ENCODE measurements around the gene SULT1A2.
"Not testable (repeated sequence)": the region's sequence is repeated elsewhere in the genome, so short reads cannot be mapped to it uniquely, and the experiment has no call there.

SULT1A2 gene

GRCh38 chr16:28596840-28597691 lies at the start of gene SULT1A2:
SULT1A2 (minus strand) TSS chr16:28597050; CDS start chr16:28595930, 1,120 bp downstream.
- DNase-seq = no peak

DNA sequence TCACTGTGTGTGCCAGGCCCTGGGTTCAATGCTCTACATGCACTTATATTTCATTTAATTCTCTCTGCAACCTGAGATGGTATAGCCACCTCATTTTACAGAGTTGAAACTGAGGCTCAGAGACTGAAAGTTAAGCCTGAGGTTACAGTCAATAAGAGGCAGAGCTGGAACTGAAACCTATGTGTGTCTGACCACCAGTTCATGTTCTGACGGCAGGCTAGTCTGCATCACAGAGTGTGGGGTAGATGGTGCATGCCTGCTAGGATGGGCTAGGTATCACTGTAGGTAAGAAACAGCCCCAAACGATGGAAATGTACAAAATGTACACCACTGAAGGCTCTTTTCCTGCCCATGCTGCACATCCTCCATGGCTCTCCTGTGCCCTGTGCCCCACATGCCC lies 43.1 kb upstream of the SULT1A2 start:
- not testable (repeated sequence) for DNase-seq

- not testable (repeated sequence) for DNase-seq
These were observed 41.5 kb upstream of the SULT1A2 start for GRCh38 chr16:28638359-28638758.

GRCh38 chr16:28637765-28638164 lies 40.9 kb upstream of the SULT1A2 start, which contains the start of gene NPIPB8:
NPIPB8 (plus strand) TSS chr16:28638065; CDS start chr16:28638361, 296 bp downstream.
- DNase-seq = not testable (repeated sequence)

DNA sequence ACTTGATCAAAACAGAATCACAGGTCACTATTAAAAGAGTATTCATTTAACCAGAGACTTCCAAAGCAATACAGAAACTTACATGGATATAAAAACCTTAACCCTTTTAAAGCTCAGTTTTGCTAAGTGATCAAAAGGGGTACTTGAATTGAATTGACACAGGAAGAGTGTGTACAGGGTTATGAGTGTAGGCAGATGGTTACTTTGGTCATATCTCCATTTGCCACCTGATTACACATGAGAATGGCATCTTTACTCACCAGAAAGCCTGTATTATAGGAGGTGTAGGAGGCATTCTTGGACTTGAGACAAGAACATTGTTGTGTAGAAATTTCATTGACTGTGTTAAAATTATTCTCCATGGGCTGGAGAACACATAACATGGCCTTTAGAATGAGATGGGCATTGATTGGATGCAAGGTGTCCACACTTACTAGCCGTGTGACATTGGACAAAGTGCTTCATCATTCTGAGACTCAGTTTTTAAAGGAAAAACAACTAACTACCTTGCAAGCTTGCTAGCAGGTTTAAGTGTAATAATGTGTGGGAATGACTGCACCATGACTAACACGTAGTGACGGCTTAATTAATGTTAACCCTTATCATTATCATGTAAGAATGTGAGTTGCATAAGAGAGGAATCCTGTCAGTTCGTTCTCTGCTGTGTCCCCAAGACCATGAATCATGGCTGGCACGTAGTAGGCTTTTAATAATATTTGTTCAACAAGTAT lies 39.4 kb upstream of the SULT1A2 start:
- DNase-seq = not testable (repeated sequence)

DNA sequence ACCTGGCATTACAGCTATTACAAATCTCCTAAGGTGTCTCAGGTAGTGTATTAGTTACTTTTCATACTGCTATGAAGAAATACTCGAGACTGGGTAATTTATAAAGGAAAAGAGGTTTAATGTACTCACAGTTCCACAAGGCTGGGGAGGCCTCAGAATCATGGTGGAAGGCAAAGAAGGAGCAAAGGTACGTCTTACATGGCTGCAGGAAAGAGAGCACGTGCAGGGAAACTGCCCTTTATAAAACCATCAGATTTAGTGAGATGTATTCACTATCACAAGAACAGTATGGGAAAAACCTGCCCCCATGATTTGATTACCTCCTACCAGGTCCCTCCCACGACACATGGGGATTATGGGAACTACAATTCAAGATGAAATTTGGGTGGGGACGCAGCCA lies 34.1 kb upstream of the SULT1A2 start:
- DNase-seq = not testable (repeated sequence)

- peak; percentile 64 to 93 (median 91) for DNase-seq
These were observed 26.4 kb upstream of the SULT1A2 start for GRCh38 chr16:28623172-28623711.

DNA sequence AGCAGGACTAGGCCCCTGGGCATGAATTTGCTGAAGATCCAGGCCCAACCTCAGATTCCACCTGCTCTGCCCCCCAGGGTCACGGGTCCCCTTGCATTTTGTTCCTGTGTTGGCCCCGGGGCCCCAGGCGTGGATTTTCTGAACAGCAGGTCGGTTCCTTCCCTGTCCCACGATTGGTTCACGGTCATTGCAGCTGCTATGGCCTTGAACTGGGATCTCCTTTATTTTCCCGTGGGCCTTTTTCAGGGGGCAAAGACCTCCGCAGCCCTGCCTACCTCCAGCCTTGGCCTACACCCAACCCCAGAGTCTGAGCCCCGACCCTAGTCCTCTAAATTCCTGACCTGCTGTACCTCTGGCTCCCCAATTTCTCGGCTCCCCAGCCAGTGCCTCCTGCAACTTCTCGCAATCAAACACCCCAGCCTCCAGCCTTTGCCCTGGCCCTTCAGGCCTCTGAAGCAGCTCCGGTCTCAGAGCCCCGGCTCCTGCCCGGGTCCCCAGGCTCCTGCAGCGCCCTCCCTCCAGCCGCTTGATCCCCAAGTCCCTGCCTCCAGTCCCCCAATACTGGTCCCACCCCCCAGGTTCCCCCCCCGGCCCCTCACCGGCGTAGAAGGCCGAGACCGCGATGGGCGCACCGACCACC lies 25.8 kb upstream of the SULT1A2 start:
- peak in 2 of 3 experiments; percentile 43 to 53 for DNase-seq

DNA sequence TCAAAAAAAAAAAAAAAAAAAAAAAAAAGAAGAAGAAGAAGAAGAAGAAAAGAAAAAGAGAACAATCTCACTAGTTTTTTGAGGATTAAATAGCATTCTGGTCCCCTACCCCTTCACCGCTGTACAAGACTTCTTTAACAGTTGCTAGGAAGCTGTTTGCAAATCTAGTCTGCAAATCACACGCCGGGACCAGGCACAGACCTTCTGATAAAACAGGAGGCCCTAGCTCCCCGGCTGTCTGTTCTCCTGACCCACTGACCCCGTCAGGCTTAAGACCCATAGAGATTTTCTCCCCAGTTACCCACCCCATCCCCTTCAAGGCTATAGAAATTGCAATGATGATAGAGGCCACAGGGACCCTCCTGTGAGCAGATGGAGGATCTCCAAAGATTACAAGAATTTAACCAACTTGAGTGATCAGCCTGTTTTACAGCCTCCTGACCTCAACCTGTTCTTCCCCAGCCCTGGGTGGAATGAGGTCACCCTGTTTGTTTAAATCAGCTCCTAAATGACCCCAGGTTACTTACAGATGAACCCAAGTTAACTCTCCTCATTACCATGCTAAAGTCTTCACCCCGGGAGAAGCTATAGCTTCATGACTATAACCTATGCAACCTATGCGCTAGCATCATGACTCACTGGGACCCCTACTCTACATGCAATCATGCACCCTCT lies 24.8 kb upstream of the SULT1A2 start:
- no peak for DNase-seq

- DNase-seq = not testable (repeated sequence)
These were observed 23.5 kb upstream of the SULT1A2 start for GRCh38 chr16:28620316-28620715.

DNA sequence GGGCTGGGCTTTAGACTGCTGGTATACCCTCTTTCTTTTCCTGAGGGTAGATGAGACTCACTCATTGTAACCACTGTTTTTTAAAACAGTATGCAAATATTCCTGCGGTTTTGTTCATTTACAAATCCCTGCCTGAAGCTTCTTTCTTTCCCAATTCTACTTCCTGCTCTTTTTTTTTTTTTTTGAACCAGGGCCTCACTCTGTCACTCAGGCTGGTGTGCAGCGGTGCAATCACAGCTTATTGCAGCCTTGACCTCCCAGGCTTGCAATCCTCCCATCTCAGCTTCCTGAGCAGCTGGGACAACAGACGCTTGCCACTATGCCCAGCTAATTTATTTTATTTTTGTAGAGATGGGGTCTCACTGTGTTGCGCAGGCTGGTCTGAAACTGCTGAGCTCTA lies 21.0 kb upstream of the SULT1A2 start:
- no peak for DNase-seq

DNA sequence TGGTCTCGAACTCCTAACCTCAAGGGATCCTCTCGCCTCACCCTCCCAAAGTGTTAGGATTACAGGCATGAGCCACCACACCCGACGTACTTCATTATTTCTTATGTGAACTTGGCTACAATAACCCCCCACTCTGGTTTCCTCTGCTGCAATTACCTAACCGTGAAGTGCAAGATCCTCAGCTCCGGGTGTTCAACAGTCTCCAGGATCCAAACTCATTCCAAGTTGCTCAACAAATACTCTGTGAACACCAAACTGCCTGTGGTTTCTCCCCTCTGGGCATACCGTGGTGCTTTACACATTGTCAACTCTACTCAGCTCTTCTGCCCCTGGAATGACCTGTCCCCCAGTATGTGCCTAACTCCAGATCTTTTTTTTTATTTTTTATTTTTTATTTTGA lies 19.8 kb upstream of the SULT1A2 start:
- no peak for DNase-seq

DNA sequence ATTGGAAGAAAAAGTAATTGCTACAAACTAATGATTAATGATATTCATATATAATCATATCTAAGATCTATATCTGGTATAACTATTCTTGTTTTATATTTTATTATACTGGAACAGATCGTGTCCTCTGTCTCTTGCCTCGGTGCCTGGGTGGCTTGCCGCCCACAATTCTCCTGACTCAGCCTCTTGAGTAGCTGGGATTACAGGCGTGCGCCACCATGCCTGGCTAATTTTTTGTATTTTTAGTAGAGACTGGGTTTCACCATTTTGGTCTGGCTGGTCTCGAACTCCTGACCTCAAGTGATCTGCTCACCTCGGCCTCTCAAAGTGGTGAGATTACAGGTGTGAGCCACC lies 19.4 kb upstream of the SULT1A2 start:
- not testable (repeated sequence) for DNase-seq

DNA sequence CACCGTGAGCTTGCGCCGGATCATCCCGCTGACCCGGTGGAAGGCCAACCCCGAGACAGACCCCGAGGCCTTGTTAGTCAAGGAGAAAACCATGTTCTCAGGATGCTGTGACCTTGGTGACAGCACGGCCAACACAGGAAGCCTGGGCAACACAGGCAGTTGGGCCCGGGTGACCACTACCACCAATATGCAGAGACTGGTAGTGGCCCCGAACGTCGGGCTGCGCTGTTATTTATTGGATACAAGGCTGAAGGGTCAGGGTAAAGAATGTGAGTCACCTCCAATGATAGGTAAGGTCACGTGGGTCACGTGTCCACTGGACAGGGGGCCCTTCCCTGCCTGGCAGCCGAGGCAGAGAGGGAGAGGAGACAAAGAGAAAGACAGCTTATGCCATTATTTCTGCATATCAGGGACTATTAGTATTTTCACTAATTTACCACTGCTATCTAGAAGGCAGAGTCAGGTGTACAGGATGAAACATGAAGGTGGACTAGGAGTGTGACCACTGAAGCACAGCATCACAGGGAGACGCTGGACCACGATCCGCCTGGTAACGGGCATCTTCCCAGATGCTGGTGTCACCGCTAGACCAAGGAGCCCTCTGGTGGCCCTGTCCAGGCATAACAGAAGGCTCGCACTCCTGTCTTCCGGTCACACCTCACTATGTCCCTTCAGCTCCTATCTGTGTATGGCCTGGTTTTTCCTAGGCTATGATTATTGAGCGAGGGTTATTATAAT lies 18.8 kb upstream of the SULT1A2 start:
- DNase-seq = peak in 2 of 3 experiments; percentile 54 to 78

- peak in 2 of 3 experiments; percentile 27 to 47 for DNase-seq
These were observed 17.7 kb upstream of the SULT1A2 start for GRCh38 chr16:28614561-28614960.

GRCh38 chr16:28613912-28614311 lies 17.1 kb upstream of the SULT1A2 start:
- DNase-seq = not testable (repeated sequence)

DNA sequence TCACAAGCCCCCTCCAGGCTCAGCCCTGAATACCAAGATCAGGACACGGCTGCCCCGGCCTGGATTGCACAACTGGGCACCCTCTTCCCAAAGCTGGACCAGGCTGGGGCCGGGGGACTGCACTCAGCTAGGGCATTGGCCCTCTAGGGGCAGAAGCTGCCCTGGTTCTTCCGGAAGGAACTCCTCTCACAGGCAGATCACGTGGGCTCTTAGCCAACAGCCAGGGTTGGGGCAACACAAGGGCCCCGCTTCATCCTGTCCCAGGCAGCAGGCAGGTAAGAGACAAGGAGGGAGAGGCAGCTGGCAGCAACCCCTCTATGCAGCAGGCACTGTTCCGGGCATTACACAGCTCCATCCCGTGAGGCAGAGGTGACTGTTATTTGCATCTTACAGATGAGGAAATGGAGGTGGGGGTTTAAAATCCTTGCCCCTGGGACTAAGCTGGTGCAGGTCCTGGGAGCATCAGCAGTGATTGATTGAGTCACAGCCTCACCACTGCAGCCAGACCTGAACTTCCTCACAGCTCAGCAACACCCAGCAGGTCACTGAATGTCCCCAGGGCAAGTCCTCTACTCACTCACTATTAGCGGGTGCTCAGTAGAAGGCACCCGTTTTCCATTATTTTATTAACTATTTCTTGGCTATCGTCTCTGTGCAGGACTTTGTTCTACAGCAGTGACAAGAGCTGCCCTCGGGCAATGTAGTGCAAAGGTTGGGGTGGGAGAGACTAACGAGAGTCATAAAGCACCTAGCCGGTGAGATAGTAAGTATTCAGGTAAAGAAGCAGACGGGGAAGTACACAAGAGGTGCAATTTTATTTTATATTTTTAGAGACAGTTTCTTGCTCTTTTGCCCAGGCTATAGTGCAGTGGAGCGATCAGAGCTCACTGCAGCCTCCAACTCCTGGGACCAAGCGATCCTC lies 15.8 kb upstream of the SULT1A2 start:
- DNase-seq = not testable (repeated sequence)

- no peak for DNase-seq
These were observed 13.8 kb upstream of the SULT1A2 start for GRCh38 chr16:28610595-28611191.

GRCh38 chr16:28609631-28610594 lies 13.1 kb upstream of the SULT1A2 start, which contains the start of gene SULT1A1:
SULT1A1 (minus strand) TSS chr16:28610044; CDS start chr16:28608855, 1,189 bp downstream.
- no peak for DNase-seq

Measured in NCI-H1417 (cell line).